WTC11 (cell line): ENCODE results near the gene CRYGN. TPM values are rescaled to one million over a fixed set of nuclear protein-coding genes. Genes with fewer than 3 reads are reported as not detected.

Source experiments
- ATAC-seq: fragments of 200-7000 bp; cut with Tn5 transposase; 2 replicates; pipeline ENCODE4 v1.10.0; 2021; ENCODE audit warnings: mild to moderate bottlenecking, moderate library complexity
- CTCF ChIA-PET: fragments of 300-600 bp; sonication (Branson Sonifier 250); formaldehyde crosslinking; loops from one replicate; lab custom pipeline; 2021; ENCODE audit warnings: antibody characterized with exemption; lab: Charles Lee
- POLR2A ChIA-PET: fragments of 350-600 bp; sonication (Branson Sonifier 250); formaldehyde crosslinking; loops from one replicate; lab custom pipeline; 2021; ENCODE audit warnings: antibody characterized with exemption; lab: Charles Lee
- DNase-seq: peaks from one replicate; pipeline ENCODE4 v3.0.0; 2021; ENCODE audit warnings: low spot score
- H3K27ac Mint-ChIP-seq: 2 replicates; pipeline ENCODE4 v1.8.0; 2021; ENCODE audit warnings: mixed read lengths
- H3K27me3 Mint-ChIP-seq: 2 replicates; pipeline ENCODE4 v1.8.0; 2021; ENCODE audit warnings: low read depth, mild to moderate bottlenecking, moderate library complexity, mixed read lengths
- H3K36me3 Mint-ChIP-seq: 2 replicates; pipeline ENCODE4 v1.8.0; 2021; ENCODE audit warnings: mixed read lengths
- H3K4me1 Mint-ChIP-seq: 2 replicates; pipeline ENCODE4 v1.8.0; 2022; ENCODE audit warnings: mixed read lengths
- H3K4me3 Mint-ChIP-seq: 2 replicates; pipeline ENCODE4 v1.8.0; 2021; ENCODE audit warnings: mild to moderate bottlenecking, moderate library complexity, mixed read lengths
- H3K9me3 Mint-ChIP-seq: 2 replicates; pipeline ENCODE4 v1.8.0; 2021; ENCODE audit warnings: mixed read lengths
- AR ChIP-seq: fragments of 250-450 bp; sonication (Bioruptor Pico); IDR thresholded peaks from 2 replicates; pipeline ENCODE4 v1.9.0; 2021; ENCODE audit warnings: mild to moderate bottlenecking
- ATF3 ChIP-seq: sonication (generic); formaldehyde crosslinking; conservative IDR thresholded peaks from 2 replicates; pipeline ENCODE4 v1.8.1; 2022; ENCODE audit warnings: mild to moderate bottlenecking, missing genetic modification reagents
- E2F4 ChIP-seq: sonication (generic); formaldehyde crosslinking; IDR thresholded peaks from 2 replicates; pipeline ENCODE4 v1.8.1; 2022; ENCODE audit warnings: low read depth, mild to moderate bottlenecking, moderate library complexity, missing genetic modification reagents, borderline replicate concordance
- E2F5 ChIP-seq: sonication (generic); formaldehyde crosslinking; IDR thresholded peaks from 2 replicates; pipeline ENCODE4 v1.8.1; 2022; ENCODE audit warnings: mild to moderate bottlenecking, moderate library complexity, missing genetic modification reagents
- ESRRA ChIP-seq: sonication (generic); formaldehyde crosslinking; IDR thresholded peaks from 2 replicates; pipeline ENCODE4 v1.8.1; 2022; ENCODE audit warnings: mild to moderate bottlenecking, missing genetic modification reagents, borderline replicate concordance
- ETV6 ChIP-seq: sonication (generic); formaldehyde crosslinking; IDR thresholded peaks from 2 replicates; pipeline ENCODE4 v1.8.1; 2022; ENCODE audit warnings: mild to moderate bottlenecking, missing genetic modification reagents
- NR3C1 ChIP-seq: sonication (generic); formaldehyde crosslinking; conservative IDR thresholded peaks from 2 replicates; pipeline ENCODE4 v1.8.1; 2023; ENCODE audit warnings: low read depth, mild to moderate bottlenecking, missing genetic modification reagents
- PRDM15 ChIP-seq: sonication (generic); formaldehyde crosslinking; IDR thresholded peaks from 2 replicates; pipeline ENCODE4 v1.8.0; 2022; ENCODE audit warnings: missing genetic modification reagents
- PREB ChIP-seq: sonication (generic); formaldehyde crosslinking; IDR thresholded peaks from 2 replicates; pipeline ENCODE4 v1.8.1; 2022; ENCODE audit warnings: mild to moderate bottlenecking, missing genetic modification reagents, moderate library complexity, borderline replicate concordance
- ZNF138 ChIP-seq: sonication (generic); formaldehyde crosslinking; conservative IDR thresholded peaks from 2 replicates; pipeline ENCODE4 v1.8.1; 2022; ENCODE audit warnings: mild to moderate bottlenecking, moderate library complexity, missing genetic modification reagents
- ZNF263 ChIP-seq: sonication (generic); formaldehyde crosslinking; IDR thresholded peaks from 2 replicates; pipeline ENCODE4 v1.8.1; 2022; ENCODE audit warnings: low read depth, mild to moderate bottlenecking, moderate library complexity, missing genetic modification reagents
- ZNF425 ChIP-seq: fragments of 250-450 bp; sonication (Bioruptor Pico); conservative IDR thresholded peaks from 2 replicates; pipeline ENCODE4 v1.9.0; 2021; ENCODE audit warnings: mild to moderate bottlenecking
- total RNA-seq: library from RNA; stranded (reverse); gene quantifications from 3 replicates; pipeline ENCODE4 v1.2.3, GENCODE V29; 2021

CRYGN gene
- total RNA-seq, 1 experiment from 2014 or later, result 1.5 TPM

GRCh38 chr7:151457534-151457933, 17.6 kb upstream of the CRYGN start:
- Mint-ChIP-seq H3K36me3 (peaks cover 25% of the 10 kb centered on the region), H3K4me1 (peaks cover 85% of the 10 kb centered on the region), H3K27me3 (peaks cover 5% of the 10 kb centered on the region), H3K4me3 (peak overlapping the region; percentile 29; the same call in 1 of the 2 replicates), H3K27ac (peak overlapping the region; percentile 97), H3K9me3 (peaks cover 18% of the 10 kb centered on the region)
- DNase-seq (no peak), ATAC-seq (no peak)
- TF ChIP-seq ZNF263 (CRISPR knock-in tag) (no peak), ATF3 (CRISPR knock-in tag) (no peak), E2F5 (CRISPR knock-in tag) (no peak), E2F4 (no peak), ESRRA (CRISPR knock-in tag) (no peak), ZNF138 (CRISPR knock-in tag) (no peak), PREB (CRISPR knock-in tag) (no peak), NR3C1 (CRISPR knock-in tag) (no peak), PRDM15 (CRISPR knock-in tag) (no peak)
- ChIA-PET POLR2A (no interaction called here), CTCF (interaction anchor here (0.6 to 2.7 kb wide), 5 partner anchors 9 to 302 kb away, joined by 3 to 14 read pairs (median 4); no protein-coding TSS in a partner anchor)

GRCh38 chr7:151456782-151457181, 16.8 kb upstream of the CRYGN start:
- ChIA-PET CTCF (interaction anchor here (0.6 to 2.7 kb wide), 7 partner anchors 8 to 303 kb away, joined by 3 to 14 read pairs (median 3); no protein-coding TSS in a partner anchor), POLR2A (interaction anchor here (0.7 kb wide), 2 partner anchors 291 to 414 kb away, joined by 3 read pairs; no protein-coding TSS in a partner anchor)
- peaks cover 8% of the 10 kb centered on the region for H3K27me3 Mint-ChIP-seq
- peaks cover 12% of the 10 kb centered on the region for H3K9me3 Mint-ChIP-seq
- peak; percentile 58 for DNase-seq
- ATAC-seq, result peak; percentile 76
- H3K36me3 Mint-ChIP-seq, result peaks cover 18% of the 10 kb centered on the region
- H3K27ac Mint-ChIP-seq, result peak overlapping the region; percentile 97
- H3K4me1 Mint-ChIP-seq, result peaks cover 83% of the 10 kb centered on the region
- peak; percentile 66; the same call in 1 of the 2 replicates for TF ChIP-seq ZNF425
- peak; percentile 76; the same call in 1 of the 2 replicates for TF ChIP-seq ETV6 (CRISPR knock-in tag)
- TF ChIP-seq AR, result no peak
- H3K4me3 Mint-ChIP-seq, result peak overlapping the region; percentile 29; the same call in 1 of the 2 replicates
